ENCODE results near the gene LMF1. TPM values are rescaled to one million over a fixed set of nuclear protein-coding genes. Genes with fewer than 3 reads are reported as not detected.

LMF1 gene
- total and polyA plus RNA-seq, 9 of the 15 experiments (the other 6 are each of a cell fraction or from before 2014, with no cell fraction given): 0.11 to 1.6 (median 0.55) TPM; not detected in 1

DNA sequence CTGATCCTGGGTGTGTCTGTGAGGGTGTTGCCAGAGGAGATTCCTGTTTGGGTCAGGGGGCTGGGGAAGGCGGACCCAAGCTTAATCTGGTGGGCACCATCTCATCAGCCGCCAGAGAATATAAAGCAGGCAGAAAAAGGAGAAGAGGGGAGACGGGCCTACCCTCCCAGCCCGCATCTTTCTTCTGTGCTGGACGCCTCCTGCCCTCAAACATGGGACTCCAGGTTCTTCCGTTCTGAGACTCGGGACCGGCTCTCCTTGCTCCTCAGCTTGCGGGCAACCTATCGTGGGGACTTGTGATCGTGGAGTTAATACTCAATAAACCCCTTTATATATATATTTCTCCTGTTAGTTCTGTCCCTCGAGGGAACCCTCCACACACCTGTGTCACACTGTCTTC, 64.5 kb downstream of the LMF1 start (continued):
- TF ChIP-seq HINFP (tag; conservative IDR thresholded peaks at IDR 0.05; ENCODE audit: low read depth) (no peak), TAF1 (IDR thresholded peaks at IDR 0.05; ENCODE audit: control insufficient read depth, extremely low read depth, insufficient read depth, low read length, severe bottlenecking) (no peak), ARID2 (IDR thresholded peaks at IDR 0.05) (no peak), HEY1 (CRISPR knock-in tag; IDR thresholded peaks at IDR 0.05; ENCODE audit: borderline replicate concordance) (no peak)

GRCh38 chr16:901715-902601, 68.8 kb downstream of the LMF1 start:
- Histone ChIP-seq H3K9ac (ENCODE audit: insufficient read depth in 1 of 2, low read depth in 2 of 2, low read length in 2 of 2) (no peak overlapping the region), H3K36me3 (ENCODE audit: control insufficient read depth, insufficient read depth, low read length) (no peaks in the 10 kb centered on the region), H3K4me2 (ENCODE audit: insufficient read depth, low read length) (no peak overlapping the region), H3K27me3 (ENCODE audit: control insufficient read depth in 2 of 2, insufficient read depth in 2 of 2, low read length in 2 of 2) (peaks cover 29 to 66% of the 10 kb centered on the region in 2 experiments; a peak in 4 of 5 replicates), H3K4me3 (no peak overlapping the region), H3K9me3 (replicated peaks; ENCODE audit: control insufficient read depth, insufficient read depth, low read depth, low read length) (no peaks in the 10 kb centered on the region), H3K79me2 (ENCODE audit: control insufficient read depth, insufficient read depth, low read length) (no peaks in the 10 kb centered on the region), H3K4me1 (replicated peaks in 1 of 2; ENCODE audit: control insufficient read depth in 2 of 2, insufficient read depth in 2 of 2, low read length in 2 of 2) (peaks cover 0 to 13% of the 10 kb centered on the region in 2 experiments; a peak in 2 of 5 replicates), H2AFZ (ENCODE audit: low read depth, low read length) (no peak overlapping the region), H3K9me1 (ENCODE audit: control insufficient read depth, insufficient read depth, low read length) (no peaks in the 10 kb centered on the region), H4K20me1 (replicated peaks; ENCODE audit: control insufficient read depth, insufficient read depth, low read length) (peaks cover 16% of the 10 kb centered on the region), H3K27ac (ENCODE audit: extremely low read depth, low read depth, low read length) (no peak overlapping the region)
- in situ Hi-C loops (cut with MboI) (no loop called here), intact Hi-C loops (cut with micrococcal nuclease) (no loop called here)
- POLR2A ChIA-PET: interaction anchor here (0.7 kb wide), 1 partner anchor 748 kb away, joined by 3 read pairs; no protein-coding TSS in a partner anchor
- FAIRE-seq (no peak), DNase-seq (ENCODE audit: extremely low read depth in 1 of 4, low spot score in 3 of 4) (no peak), ATAC-seq (no peak)
- no TSS peak for BruUV-seq (replicated peaks)
- CTCF ChIA-PET (ENCODE audit: low intra/inter-chr PET ratio): interaction anchor here (1.1 kb wide), 1 partner anchor 190 kb away, joined by 3 read pairs; no protein-coding TSS in a partner anchor
- 15% methylated on average over 28 of the region's 32 CpGs for WGBS (ENCODE audit: insufficient coverage, low coverage, missing lambda C conversion rate)
- no peak for TF ChIP-seq ZNF408 (CRISPR knock-in tag; IDR thresholded peaks at IDR 0.05; ENCODE audit: low read depth)
- TF ChIP-seq MCM5 (IDR thresholded peaks at IDR 0.05; ENCODE audit: low read depth): no peak
- no peak for TF ChIP-seq SP1 (CRISPR knock-in tag; IDR thresholded peaks at IDR 0.05)
- no peak for TF ChIP-seq SMAD1 (IDR thresholded peaks at IDR 0.05; ENCODE audit: low read depth, low read length, partially characterized antibody)
- TF ChIP-seq MTF1 (CRISPR knock-in tag; IDR thresholded peaks at IDR 0.05; ENCODE audit: borderline replicate concordance): no peak
- TF ChIP-seq MEF2D (tag; conservative IDR thresholded peaks at IDR 0.05; ENCODE audit: low read depth): no peak
- no peak for TF ChIP-seq ZBTB2 (IDR thresholded peaks at IDR 0.05)
- TF ChIP-seq XRCC5 (IDR thresholded peaks at IDR 0.05; ENCODE audit: low read depth, low read length): no peak
- TF ChIP-seq ILK (tag; IDR thresholded peaks at IDR 0.05; ENCODE audit: borderline replicate concordance, low read depth): no peak
- TF ChIP-seq, protein P1, sequence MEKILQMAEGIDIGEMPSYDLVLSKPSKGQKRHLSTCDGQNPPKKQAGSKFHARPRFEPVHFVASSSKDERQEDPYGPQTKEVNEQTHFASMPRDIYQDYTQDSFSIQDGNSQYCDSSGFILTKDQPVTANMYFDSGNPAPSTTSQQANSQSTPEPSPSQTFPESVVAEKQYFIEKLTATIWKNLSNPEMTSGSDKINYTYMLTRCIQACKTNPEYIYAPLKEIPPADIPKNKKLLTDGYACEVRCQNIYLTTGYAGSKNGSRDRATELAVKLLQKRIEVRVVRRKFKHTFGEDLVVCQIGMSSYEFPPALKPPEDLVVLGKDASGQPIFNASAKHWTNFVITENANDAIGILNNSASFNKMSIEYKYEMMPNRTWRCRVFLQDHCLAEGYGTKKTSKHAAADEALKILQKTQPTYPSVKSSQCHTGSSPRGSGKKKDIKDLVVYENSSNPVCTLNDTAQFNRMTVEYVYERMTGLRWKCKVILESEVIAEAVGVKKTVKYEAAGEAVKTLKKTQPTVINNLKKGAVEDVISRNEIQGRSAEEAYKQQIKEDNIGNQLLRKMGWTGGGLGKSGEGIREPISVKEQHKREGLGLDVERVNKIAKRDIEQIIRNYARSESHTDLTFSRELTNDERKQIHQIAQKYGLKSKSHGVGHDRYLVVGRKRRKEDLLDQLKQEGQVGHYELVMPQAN (IDR thresholded peaks at IDR 0.05; ENCODE audit: borderline replicate concordance): no peak
- TF ChIP-seq ATF7 (IDR thresholded peaks at IDR 0.05): no peak

Data from K562 (cell line).